Dermis microvascular lymphatic vessel endothelial cell (primary cell): ENCODE data around the gene SH2D7. TPM values are rescaled to one million over a fixed set of nuclear protein-coding genes. Genes with fewer than 3 reads are reported as not detected.

Experiments
- DNase-seq, 2 donors: peaks; one replicate each; pipeline versions ENCODE4 v3.0.0 to v3.0.0-alpha.2; 2010; ENCODE audit warnings: low read depth in 2 of 2
- total RNA-seq: library from RNA; depleted of rRNA; stranded (reverse); fragments of >200 nt; gene quantifications from 2 replicates; pipeline ENCODE4 v1.2.1, GENCODE V29; 2014

SH2D7 gene
- total RNA-seq, result not detected in 2 replicates

DNA sequence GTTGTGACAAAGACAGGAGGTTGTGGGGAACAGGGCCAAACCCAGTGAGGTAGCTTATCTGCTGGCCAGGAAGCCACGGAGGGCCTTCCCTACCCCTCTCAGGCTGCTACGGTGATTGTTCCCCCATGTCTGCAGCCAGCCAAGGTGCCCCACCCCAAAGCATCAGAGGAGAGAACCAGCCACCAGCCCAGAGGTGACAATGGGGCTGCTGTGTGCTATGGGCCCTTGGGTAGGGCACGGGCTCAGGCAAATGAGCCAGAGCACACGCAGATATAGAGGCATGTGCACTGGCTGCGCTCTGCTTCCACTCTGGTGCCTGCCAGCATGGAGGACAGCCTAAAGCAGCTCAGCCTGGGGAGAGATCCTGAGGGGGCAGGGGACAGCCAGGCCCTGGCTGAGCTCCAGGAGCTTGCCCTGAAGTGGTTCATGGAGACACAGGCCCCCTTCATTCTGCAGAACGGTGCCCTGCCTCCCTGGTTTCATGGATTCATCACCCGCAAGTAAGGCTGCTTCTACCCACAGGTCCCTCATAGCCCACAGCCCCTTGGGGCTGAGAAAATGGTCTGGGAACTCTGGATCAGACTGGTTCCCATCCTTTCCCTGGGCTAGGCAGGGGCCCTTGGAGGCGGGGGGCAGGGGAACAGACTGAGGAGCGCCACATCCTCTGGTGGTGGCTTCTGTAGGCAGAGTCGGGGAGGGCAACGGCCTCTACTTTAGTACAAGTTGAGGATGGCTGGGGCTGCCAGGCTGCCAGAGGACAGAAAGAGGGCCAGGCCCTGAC, at the start of gene SH2D7:
Gene SH2D7 (plus strand): TSS at position 301 of the 781 bp plus-strand sequence. CDS start 24 bp downstream, at position 325.
- no peak for DNase-seq

DNA sequence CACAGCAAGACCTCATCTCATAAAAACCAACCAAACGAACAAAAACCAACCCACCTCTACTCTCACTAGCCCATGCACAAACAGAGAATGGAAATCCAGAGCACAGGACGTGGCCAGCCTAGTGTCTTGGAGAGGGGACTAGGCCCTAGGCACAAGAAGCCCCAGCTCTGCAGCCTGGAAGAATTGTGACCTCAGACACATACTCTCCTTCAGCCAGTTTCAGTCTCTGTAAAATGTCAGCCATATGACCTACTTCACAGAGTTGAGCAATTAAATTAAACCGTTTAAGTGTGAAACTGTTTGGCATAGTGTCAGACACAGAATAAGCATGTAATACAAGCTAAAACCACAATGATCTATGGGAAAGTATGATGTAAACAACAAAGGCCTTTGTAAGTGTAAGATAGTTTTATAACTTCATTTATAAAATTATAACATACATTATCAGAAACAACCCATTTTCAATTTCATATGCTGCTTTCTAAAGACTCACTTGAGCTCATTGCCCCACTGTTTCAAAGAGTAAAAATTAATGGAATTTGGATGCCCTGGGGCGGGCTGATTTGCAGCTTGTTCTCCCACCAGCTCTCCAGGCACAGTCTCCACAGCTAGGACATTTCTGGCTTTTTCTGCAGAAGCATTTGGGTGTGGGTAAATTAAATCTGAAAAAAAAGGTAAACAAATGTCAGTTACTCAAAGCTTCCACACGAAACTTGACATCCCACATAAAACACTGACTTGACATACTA, 47.8 kb upstream of the SH2D7 start:
- DNase-seq, result no peak

DNA sequence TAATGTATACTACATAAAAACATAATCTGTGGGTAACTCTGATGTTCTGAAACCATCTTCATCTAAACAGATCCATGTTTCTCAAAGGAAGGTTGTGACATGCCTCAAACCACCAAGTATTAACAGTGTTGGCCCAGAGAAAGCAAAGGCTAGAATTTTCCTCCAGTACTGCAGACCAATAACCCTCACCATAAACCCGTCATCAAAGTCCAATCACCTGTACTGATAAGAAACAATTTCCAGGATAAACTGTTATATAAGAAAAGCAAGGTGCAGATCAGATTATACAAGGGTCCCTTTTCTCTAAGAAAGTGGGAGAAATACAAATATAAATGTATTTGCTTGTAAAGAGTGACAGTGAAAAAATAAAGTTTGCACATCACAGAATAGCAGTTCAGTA, 47.2 kb upstream of the SH2D7 start:
- no peak for DNase-seq

DNA sequence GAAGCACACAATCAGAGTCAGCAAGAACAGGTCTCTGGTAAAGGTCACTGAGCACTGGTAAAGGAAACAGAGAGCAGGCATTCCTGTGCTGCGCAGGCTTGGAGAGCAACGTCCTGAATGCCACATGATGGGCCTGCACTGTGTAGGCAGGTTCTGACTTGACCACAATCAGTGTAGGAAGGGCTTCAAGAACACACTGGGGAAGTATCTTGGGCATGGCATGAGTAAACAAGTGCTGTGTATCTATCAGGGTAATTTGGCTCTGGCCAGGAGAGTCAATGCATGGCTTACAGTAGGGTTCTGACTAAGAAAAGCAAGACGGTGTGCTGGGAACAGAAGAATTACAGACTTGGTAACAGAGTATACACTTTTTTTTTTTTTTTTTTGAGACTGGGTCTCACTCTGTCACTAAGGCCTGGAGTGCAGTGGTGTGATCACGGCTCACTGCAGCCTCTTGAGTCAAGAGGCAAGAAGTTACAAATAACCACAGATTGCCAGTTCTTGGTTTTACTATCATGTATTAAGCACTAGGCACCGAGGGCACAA, 45.5 kb upstream of the SH2D7 start:
- DNase-seq, result no peak

- DNase-seq, result peak in 1 of 2 donors; percentile 53
Measured at GRCh38 chr15:78047761-78048627, 44.4 kb upstream of the SH2D7 start.

DNA sequence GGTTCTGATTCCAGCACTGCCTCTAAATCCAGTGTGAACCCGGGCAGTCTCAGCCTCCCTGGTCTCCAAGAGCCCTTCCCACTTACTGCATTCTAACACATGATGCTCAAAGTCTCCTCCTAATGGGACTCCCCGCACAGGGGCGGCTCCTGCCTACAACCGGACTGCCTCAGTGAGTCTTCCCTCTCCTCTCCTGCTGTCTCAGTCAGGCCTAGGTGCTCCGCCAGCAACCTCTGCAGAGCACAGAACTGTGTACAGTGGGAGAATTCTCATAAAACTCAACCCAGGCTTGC, 43.8 kb upstream of the SH2D7 start:
- no peak for DNase-seq

- DNase-seq, result peak in 1 of 2 donors; percentile 33
Measured at GRCh38 chr15:78049691-78050440, 42.5 kb upstream of the SH2D7 start.

GRCh38 chr15:78050441-78050809, 41.9 kb upstream of the SH2D7 start:
- no peak for DNase-seq

- DNase-seq, result no peak
Measured at GRCh38 chr15:78050826-78051225, 41.5 kb upstream of the SH2D7 start.

DNA sequence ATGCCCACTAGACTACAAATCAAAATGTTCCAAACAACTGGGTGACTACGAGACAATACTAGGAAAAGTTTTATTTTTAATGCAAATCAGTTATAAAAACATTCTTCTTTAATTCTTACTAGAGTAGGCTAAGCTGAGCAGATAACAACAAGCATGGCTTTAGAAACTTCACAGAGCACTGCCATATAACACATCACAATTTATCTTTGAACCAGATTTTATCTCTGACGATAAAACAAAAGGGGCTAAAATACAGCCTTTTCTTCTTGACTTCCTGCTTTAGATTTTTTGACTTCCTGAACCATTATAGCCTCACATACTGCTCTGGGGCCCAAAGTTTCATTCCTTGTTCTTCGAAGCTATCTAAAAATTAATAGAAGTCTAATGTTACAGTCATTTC, 40.8 kb upstream of the SH2D7 start:
- DNase-seq, result peak in 1 of 2 donors; percentile 26

- peak in 1 of 2 donors; percentile 69 for DNase-seq
Measured at GRCh38 chr15:78052001-78052401, 40.4 kb upstream of the SH2D7 start.

- no peak for DNase-seq
Measured at GRCh38 chr15:78052545-78052944, 39.8 kb upstream of the SH2D7 start.

- no peak for DNase-seq
Measured at GRCh38 chr15:78054518-78054917, 37.8 kb upstream of the SH2D7 start.

GRCh38 chr15:78054966-78055365, 37.4 kb upstream of the SH2D7 start:
- DNase-seq, result no peak

DNA sequence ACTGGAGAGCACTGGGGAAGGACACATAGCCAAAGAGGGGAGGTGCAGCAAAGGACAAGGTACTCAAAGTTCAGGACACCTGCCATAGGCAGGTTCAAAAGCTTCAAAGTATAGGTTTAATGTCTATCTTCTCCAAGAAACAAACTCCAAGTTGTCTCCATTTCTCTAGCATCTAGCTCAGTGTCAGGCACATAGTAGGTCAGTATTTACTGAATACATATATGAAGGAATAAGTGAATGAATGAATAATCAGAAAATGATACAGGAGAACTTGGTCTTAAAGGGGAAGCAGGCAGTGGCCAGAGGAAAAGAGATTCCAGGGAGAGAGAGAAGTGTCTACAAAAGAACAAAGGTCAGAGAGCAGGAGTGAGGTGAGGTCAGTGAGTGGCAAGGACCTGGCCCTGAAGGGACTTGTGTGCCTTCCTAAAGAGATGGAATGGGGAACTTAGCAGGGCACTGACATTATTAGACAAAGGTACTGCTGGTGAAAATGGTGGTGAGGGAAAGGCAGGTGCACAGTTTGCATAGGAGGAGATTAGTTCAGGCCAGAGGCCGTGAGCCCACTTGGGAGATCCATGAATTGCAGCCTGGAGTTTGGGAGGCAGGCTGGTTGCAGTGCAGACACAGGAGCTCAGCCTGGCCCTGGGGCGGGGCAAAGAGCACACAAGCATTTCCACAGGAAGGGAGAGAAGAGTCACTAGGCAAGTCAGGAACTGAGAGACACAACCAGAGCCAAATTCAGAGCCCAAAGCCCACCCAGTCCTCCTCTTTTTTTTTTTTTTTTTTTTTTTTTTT, 36.2 kb upstream of the SH2D7 start:
- DNase-seq, result peak in 1 of 2 donors; percentile 58

GRCh38 chr15:78056714-78057269, 35.6 kb upstream of the SH2D7 start:
- DNase-seq, result peak in 1 of 2 donors; percentile 48

GRCh38 chr15:78057803-78058202, 34.6 kb upstream of the SH2D7 start:
- no peak for DNase-seq

GRCh38 chr15:78058401-78058935, 33.9 kb upstream of the SH2D7 start:
- DNase-seq, result no peak

GRCh38 chr15:78059110-78059839, 33.1 kb upstream of the SH2D7 start:
- peak in 1 of 2 donors; percentile 61 for DNase-seq
